Fibroblast of peridontal ligament (primary cell): ENCODE measurements around the gene PPP4R1.

Experiments
- DNase-seq: peaks from one replicate; pipeline ENCODE4 v3.0.0-alpha.2; 2010; ENCODE audit errors: extremely low read depth

PPP4R1 gene

DNA sequence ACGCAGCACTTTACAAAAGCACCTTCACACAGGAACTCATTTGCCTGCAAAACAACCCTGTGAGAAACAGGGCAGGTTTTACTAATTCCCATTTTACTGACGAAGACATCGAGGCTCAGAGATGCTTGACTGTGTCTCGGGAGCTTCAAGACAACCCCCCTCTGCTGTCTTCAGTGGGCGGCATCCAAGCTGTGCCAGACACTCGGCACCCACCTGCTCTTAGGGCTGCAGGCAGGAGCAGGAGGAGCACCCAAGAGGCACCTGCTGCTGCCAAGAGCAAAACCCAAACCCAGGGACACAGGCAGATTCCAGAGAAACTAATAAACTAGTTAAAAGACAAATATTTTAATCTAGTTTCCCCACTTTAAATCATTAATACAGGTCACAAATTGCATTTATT is 67.9 kb downstream of the PPP4R1 start:
- no peak for DNase-seq

DNA sequence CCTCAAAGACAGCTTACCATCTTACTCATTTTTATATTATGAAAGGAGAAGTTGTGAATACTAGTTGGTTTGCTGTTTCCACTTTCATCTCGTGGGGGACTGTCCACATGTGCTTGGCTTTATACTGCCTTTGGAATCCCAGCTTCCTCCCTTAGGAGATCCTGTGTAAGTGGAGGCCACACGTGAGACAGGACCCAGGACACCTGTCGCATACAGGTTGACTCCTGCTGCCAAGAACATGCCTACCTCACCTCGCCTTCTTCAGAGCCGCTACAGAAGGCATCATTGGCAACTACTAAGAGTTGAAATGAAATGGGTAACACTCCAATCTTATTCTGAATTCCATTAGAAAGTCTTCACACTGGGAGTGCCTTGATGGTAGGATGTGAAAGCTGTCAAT is 69.3 kb downstream of the PPP4R1 start:
- DNase-seq = no peak

DNA sequence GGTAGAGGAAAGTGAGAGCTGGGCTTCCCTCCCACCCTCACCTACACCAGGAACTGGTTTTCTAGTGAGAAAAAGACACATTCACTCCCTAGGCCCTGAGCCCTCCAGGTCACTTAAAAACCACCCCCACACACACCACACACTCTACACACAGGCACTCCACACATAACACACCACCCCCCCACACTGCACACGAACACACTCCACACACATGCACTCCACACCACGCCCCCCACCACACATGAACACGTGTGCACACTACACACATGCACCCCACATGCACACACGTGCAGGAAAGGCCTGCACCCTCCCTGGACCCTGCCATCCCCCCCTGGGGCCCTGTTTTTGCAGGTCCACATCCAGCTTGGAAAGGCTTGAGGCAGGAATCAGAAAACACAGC is 71.4 kb downstream of the PPP4R1 start:
- no peak for DNase-seq

DNA sequence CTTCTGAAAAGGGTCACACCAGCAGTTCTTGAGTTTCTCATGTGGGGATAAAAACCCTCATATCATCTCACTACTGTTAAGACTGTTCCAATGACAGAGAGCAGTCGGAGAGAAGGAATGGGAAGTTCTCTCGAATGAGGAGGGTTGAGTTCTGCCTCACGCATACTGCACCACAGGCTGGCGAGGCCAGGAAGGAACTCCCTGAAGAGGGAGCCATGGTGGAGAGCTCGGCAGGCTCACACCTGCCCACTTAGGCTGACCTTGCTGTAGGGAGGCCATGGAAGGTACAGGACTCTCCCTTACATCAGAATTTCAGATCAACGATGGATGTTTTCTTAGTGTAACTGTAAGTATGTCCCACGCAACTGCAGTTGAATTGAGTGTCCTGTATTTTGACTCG is 74.4 kb downstream of the PPP4R1 start:
- no peak for DNase-seq

DNA sequence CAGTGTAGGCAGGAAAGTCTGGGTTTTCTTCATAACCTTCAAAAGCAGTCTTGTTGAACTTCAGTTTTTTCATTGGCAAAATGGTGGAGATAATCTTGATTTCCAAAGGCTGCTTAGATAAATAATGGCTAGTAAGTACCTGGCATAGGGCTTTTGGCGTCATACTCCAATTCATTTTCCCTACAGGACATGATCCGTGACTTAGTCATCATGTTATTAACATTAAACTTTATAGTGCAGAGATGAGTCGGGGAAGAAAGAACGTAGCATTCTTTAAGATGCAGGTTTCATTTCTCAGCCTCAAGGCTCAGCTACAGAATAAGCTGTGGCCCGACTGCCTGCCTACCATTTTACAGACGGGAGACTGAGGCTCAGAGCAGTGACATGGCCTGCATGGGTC is 75.1 kb downstream of the PPP4R1 start:
- peak; percentile 66 for DNase-seq

DNA sequence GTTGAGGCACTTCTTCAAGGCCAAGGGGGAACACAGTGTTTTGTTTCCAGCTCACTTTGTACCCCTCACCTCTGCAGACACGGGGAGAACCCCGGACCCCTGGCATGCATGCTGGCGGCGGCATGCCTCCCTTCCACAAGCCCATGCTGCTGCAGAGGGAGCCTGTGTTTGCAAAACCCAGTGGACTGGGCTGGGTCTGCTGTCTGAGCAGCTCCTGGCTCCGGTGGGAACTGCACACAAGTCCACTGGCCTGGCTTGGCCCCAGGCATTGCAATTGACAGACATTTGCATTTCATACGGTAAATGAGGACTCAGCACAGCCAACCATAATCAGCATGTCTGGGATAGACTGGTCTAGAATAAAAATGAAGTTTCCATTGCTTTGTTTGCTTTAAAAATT is 76.7 kb downstream of the PPP4R1 start:
- no peak for DNase-seq

DNA sequence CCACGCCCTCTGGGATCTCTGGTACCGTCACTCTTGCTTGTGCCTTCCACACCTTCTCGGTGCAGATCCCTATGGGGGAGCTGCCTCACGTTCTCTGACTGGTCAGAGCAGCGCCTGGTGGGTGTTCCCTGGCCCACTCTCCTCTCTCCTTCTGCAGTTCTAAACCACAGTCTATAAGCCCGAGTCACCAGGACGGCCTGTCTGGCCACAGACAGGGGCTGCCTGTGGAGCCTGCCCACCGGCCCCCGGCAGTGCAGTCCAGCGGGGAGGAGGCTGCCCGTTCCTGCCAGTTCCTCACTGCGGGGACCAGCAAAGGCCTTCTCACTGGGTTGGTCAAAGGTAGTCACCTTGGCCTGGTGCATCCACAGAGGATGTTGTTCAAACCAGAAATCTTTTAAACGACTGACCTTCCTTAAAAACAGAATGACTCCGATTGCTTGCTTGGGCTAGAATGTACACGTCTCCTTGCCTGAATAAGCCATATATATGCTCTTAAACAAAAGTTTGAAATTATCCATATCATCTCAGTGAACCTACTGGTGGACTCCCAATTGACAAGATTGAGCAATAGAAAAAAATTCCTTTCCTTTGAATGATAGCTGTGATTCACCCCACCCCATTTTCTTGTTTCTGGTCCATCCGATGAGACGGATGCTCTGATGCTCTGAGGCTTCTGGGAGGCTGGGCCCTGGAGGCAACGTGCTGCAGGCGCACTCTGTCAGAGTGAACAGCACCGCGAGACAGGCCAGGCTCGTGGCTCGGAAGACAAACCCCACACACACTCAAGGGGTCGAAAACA is 77.8 kb downstream of the PPP4R1 start:
- peak; percentile 50 for DNase-seq

DNA sequence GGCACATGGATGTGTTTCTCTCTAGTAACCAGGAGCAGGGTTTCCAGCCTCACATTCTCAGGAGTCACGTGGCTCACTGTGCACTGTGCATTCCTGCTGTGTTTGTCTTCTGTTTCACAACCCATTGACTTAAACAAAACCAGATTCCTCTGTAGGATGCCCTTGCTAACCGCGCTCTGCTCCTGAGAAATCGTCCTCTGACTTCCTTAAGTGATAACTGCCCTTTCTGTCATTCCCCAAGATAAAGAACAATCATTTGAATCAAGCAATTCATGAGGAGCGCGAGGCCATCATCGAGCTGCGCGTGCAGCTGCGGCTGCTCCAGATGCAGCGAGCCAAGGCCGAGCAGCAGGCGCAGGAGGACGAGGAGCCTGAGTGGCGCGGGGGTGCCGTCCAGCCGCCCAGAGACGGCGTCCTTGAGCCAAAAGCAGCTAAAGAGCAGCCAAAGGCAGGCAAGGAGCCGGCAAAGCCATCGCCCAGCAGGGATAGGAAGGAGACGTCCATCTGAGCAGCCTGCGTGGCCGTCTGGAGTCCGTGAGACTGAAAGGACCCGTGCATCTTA is 78.8 kb downstream of the PPP4R1 start:
- DNase-seq = peak; percentile 98

DNA sequence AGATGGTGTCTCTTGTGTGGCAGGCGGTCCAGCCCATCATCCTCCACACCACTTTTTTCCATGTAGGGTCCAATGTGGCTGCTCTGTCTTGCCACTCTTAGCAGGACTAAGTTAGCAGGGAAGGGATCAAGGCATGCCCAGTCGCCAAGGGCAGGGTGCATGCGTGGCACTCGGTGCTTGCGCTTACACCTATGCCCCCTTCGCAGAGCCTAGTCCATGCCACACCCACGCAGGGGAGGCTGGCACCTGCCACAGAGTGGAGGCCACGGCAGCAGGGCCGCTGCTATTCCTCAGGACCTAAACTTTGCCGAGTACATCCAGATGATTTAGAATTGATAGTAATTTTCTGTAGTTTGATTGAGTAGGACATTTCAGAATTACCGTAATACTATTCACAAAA is 79.5 kb downstream of the PPP4R1 start:
- DNase-seq = no peak

DNA sequence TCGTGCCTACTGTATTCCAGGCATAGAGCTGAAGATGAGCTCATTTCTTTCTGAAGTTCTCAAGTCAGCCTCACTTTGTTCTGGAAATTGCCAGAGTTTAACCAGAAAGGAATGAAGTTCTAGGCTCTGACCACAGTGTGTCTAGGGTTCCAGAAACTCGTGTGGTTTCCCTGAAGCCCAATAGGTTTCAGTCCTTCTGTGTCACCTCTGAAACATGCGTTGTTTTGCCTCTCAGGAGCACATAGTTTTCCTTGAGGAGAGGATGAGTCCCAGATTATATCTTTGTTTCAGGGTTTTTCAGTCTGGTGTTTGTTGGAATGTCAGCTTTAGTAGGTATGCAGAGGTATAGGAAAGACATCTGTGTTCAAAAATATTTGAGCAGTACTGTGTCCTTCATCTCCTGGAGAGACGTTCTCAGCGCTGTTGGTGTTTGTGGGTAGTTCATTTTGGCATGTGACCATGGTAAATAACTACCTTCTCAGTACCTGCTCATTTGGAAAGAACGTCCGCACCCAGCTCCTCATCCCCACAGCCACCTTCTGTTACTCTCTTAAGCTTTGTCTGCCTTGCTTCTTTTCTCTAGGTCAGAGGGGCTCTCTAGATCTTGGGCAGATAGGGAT is 82.5 kb downstream of the PPP4R1 start:
- no peak for DNase-seq

DNA sequence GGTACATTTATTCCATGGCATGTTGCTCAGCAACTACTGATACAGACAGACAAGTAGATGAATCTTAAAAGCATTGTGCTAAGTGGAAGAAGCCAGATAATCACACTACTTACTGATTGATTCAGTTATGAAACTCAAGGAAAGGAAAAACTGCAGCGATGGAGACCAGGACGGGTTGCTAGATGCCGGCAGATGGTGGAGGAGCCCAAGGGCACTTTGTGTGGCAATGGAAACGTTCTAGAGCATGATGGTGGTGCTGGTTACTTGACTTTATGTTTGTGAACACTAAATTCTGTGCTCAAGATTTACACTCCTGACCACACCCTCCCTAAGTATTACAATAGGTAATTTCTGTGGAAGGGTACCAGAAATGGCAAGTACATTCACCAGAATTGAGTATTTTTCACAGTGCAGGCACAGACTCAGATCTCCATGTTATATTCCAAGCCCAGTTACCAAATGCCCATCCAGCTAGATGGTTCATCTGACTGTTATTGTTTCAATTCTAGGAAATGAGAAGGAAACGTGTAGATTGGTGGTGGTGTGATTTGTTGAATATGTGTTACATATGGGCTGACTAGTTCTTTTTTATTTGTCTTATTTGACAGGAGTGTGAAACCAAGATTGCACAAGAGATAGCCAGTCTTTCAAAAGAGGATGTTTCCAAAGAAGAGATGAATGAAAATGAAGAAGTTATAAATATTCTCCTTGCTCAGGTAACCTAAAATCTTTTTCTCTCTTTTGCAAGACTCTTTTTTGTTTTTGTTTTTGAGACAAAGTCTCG is 83.9 kb downstream of the PPP4R1 start:
- DNase-seq = no peak

DNA sequence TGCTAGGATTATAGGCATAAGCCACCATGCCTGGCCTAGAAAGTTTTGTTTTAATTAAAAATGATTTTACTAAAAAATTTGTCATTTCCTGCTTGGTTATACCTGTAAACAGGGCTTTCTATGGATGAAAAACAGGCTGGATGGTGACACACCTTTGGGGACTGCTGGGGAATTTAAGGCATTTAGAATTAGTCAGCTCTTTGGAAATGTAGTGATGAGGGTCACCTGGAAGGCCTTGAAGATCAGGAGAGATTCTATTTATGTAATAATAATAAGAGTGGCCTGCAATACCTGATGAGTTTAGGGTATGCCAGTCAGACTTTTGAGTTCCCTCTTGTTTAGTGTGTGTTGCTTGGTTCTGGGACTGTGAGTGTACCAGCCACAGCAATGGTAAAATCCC is 87.9 kb downstream of the PPP4R1 start:
- no peak for DNase-seq

DNA sequence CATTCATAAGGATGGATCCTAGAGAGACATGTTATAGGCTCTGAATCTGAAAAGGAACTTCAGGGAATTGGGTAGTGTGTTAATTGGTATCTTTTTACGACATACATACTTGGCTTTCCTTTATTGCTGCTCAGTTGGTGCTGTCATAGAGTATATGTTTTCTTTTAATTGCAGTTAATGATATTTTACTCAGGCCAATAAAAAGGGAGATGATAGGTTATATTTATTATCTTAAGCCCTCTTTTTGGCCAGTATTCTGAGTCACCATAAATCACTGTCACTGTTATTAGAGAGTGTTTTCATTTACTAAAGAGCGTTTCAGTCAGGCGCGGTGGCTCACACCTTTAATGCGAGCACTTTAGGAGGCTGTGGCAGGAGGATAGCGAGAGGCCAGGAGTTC is 91.4 kb downstream of the PPP4R1 start:
- DNase-seq = no peak

DNA sequence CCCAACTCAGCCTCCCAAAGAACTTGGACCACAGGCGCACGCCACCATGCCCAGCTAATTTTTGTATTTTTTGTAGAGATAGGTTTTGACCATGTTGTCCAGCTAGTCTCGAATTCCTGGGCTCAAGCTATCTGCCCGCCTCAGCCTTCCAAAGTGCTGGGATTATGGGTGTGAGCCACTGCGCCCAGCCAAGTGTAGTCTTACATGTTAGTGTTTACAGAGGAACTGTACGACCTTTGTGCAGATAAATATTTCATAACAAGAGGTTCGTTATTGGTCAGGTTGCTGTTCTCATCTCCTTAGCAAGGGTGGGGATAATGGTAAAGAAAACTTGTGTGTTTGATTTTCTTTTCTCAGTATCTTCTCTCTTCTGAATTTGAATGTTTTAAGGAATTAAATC is 92.6 kb downstream of the PPP4R1 start:
- no peak for DNase-seq

DNA sequence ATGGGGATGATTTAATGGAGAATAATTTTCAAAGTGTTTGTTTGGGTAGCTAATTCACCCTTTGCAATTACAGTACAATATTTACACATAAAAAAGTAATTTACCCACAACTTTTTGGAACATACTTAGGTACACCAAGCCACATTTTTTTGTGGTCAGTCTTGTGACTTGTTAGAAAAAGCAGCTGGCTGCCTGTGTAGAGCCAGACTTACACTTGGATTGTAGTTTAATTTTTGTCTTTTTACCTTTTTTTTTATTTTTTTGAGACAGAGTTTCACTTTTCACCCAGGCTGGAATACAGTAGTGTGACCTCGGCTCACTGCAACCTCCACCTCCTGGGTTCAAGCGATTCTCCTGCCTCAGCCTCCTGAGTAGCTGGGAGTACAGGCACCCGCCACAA is 93.7 kb downstream of the PPP4R1 start:
- DNase-seq = peak; percentile 72

DNA sequence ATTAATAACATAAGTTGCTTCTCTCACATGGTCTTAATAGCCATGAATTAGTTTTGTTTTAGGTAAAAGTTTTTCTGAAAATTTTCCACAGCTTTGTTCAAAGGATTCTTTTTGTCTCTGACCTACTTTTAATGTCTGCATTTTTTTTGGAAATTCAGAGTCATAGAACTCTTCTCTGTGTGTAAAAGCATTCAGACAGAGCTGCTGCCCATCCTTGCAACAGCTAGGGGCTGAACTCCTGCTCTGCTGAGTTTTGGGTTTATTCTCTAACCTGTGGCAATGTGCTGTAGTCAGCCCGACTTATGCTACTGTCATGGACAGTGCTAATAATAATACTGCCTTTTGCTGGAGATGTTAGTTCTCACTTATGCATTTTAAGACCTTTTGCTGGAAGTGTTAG is 95.0 kb downstream of the PPP4R1 start:
- DNase-seq = no peak

DNA sequence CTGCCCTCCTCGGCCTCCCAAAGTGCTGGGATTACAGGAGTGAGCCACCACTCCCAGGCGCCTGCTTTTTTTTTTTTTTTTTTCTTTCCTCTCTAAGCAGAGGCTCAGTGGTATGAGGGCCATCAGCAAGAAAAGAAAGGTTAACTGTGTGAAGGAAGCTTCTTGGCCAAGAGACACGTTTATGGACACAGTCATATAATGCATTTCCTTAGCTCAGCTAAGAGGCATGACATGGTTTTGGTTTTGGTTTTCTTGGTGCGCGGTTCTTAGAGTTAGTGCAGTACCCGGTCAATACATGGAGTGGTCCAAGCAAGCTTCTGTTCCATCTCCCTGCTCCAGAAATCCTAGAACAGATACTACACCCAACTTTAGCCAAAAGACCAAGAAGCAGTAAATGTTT is 96.5 kb downstream of the PPP4R1 start:
- no peak for DNase-seq

DNA sequence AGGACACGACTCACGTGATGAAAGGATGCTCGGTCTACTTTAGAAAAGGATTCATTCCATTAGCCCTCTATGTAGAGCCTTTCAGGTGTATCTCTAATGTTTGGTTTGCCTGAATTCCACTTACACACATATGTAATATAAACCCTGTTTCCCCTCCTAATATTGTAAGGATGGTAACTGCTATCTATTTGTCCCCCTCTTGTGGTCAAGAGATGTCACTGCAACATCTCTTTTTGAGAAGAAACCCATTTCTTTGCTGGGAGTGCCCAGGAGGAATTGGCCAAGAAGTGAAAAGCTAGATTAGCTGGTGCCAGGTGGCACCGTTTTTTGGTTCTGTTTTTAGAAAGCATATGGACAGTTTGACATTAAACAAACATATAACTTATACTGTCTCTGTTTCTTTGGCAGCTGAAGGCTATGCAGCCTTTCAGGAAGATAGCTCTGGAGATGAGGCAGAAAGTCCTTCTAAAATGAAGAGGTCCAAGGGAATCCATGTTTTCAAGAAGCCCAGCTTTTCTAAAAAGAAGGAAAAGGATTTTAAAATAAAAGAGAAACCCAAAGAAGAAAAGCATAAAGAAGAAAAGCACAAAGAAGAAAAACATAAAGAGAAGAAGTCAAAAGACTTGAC is 97.8 kb downstream of the PPP4R1 start:
- peak; percentile 53 for DNase-seq

DNA sequence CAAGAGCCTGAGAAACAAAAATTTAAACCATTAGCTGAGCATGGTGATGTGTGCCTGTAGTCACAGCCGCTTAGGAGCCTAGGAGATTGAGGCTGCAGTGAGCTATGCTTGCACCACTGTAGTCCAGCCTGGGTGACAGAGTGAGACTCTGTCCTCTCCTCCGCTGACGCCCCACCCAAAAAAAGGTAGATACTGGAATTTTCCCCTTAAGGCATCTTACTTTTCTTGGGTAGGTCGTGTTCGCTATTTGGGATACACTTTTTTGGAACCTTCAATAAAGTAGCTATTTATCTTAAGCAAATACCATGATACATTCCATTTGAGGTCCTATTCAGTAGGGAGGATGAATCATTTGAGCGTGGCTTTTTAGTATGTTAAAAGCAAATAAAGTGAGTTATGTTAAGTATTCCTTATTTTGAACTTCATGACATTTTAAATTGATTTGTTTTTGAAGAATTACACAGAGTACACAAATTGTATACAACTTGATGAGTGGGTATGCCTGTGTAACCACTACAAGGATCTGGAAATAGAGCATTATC is 100.3 kb downstream of the PPP4R1 start:
- peak; percentile 85 for DNase-seq

DNA sequence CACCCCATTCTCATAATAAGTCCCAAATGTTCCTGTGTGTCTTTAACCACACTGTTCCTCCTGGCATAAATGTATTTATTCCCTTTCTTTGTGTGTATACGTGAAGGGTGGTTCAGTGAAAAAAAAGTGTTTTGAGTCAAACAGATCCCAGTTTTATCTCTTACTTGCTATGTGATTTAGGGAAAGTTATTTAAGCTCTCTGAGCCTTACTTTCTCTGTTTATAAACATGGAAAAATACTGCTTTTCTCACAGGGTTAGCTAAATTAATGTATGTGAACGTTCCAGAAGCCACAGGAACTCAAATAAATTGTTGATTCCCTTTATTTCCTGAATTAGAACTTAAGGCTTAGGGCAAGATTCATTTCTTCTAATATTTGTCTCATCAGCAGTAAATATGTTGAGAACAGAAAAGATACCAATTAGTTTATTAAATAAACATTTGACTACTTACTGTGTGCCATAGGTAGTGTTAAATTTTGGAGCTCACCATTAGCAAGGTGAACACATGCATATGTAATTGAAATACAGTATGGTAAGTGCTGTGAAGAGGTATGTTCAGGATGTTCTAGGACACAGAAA is 105.8 kb downstream of the PPP4R1 start:
- no peak for DNase-seq

DNA sequence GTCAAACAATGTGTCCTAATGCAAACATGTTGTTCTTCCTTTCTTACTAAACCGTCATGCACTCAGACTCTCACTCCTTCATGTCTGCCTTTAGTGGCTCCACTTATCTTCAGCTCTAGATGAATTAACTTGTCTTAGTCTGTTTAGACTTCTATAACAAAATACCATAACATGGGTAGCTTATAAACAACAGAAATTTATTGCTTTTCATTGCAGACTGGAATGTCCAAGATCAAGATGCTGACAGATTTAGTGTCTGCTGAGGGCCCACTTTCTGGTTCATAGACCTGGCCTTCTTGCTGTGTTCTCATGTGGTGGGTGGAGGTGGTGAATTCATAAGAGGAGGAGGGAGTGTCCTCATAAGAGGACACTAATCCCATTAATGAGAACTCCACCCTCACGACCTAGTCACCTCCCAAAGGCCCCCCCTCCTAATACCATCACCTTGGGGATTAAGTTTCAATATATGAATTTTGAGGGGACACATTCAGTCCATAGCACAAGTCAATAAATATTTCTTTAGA is 106.7 kb downstream of the PPP4R1 start:
- no peak for DNase-seq
